Dedifferentiated amniotic fluid mesenchymal stem cell (primary cell): Measurements from ENCODE around the gene BICC1.

ENCODE experiments used
- DNase-seq: peaks from one replicate; pipeline ENCODE4 v3.0.0-alpha.2; 2016; ENCODE audit errors: extremely low spot score

Gene BICC1

GRCh38 chr10:58752665-58753064, 240.0 kb downstream of the BICC1 start:
- no peak for DNase-seq

- no peak for DNase-seq
Measured at GRCh38 chr10:58753425-58753824, 240.8 kb downstream of the BICC1 start.

- DNase-seq, result peak; percentile 32
Measured at GRCh38 chr10:58754469-58755339, 242.0 kb downstream of the BICC1 start.

GRCh38 chr10:58755340-58755610, 242.6 kb downstream of the BICC1 start:
- no peak for DNase-seq

- DNase-seq, result no peak
Measured at GRCh38 chr10:58755677-58756076, 243.0 kb downstream of the BICC1 start.

GRCh38 chr10:58756130-58756719, 243.6 kb downstream of the BICC1 start:
- DNase-seq, result peak; percentile 78

- no peak for DNase-seq
Measured at GRCh38 chr10:58757352-58758065, 244.8 kb downstream of the BICC1 start.

- DNase-seq, result no peak
Measured at GRCh38 chr10:58758321-58758720, 245.6 kb downstream of the BICC1 start.

- no peak for DNase-seq
Measured at GRCh38 chr10:58764087-58764747, 251.5 kb downstream of the BICC1 start.

- no peak for DNase-seq
Measured at GRCh38 chr10:58765910-58766309, 253.2 kb downstream of the BICC1 start.

- no peak for DNase-seq
Measured at GRCh38 chr10:58767652-58768051, 255.0 kb downstream of the BICC1 start.

- no peak for DNase-seq
Measured at GRCh38 chr10:58771863-58772262, 259.2 kb downstream of the BICC1 start.

GRCh38 chr10:58772758-58773157, 260.1 kb downstream of the BICC1 start:
- no peak for DNase-seq

GRCh38 chr10:58773341-58773740, 260.7 kb downstream of the BICC1 start:
- DNase-seq, result no peak

GRCh38 chr10:58773944-58774343, 261.3 kb downstream of the BICC1 start:
- DNase-seq, result no peak

GRCh38 chr10:58775960-58776567, 263.4 kb downstream of the BICC1 start:
- no peak for DNase-seq

GRCh38 chr10:58776568-58777318, 264.1 kb downstream of the BICC1 start:
- no peak for DNase-seq

- DNase-seq, result no peak
Measured at GRCh38 chr10:58778966-58779365, 266.3 kb downstream of the BICC1 start.

- no peak for DNase-seq
Measured at GRCh38 chr10:58779594-58779993, 266.9 kb downstream of the BICC1 start.

GRCh38 chr10:58780476-58780875, 267.8 kb downstream of the BICC1 start:
- DNase-seq, result no peak

- DNase-seq, result peak; percentile 69
Measured at GRCh38 chr10:58781873-58782488, 269.3 kb downstream of the BICC1 start.
